Superior temporal gyrus (tissue), 1 donor: ENCODE results near the gene IL12RB1.
A peak's percentile ranks its signal among the peaks of the same experiment; 100 is the strongest.

Source experiments
- DNase-seq: peaks from one replicate; pipeline ENCODE4 v3.0.0-alpha.2; 2016; ENCODE audit errors: extremely low spot score

The IL12RB1 gene

DNA sequence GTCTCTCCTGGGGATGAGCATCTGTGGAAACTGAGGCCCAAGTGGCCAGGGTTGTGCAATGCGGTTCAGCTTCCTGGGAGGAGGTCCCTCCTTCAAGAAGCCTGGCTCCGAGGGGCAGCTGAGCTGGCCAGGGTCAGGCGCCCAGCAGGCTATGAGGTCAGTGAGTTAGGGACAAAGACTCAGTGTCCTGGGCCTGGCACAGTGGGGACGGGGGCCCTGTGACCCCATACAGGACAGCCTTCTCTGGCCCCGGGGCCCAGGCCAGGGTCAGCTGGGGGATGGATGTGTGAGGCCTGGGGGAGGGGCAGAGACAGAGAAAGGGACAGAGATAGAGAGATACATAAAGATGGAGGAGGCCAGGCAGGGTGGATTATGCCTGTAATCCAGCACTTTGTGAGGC, 3.0 kb upstream of the IL12RB1 start:
- peak; percentile 93 for DNase-seq

DNA sequence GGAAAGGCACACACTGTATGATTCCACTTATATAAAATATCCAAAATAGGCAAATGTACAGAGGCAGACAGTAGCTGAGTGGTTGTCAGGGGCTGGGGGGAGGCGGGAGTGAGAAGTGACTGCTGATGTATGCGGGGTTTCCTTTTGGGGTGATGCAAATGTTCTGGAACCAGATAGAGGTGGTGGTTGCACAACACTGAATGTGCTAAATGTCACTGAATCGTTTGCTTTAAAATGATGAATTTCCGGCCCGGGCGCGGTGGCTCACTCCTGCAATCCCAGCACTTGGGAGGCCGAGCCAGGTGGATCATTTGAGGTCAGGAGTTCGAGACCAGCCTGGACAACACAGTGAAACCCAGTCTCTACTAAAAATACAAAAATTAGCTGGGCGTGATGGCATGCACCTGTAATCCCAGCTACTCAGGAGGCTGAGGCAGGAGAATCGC, 2.4 kb upstream of the IL12RB1 start:
- DNase-seq, result peak; percentile 72

DNA sequence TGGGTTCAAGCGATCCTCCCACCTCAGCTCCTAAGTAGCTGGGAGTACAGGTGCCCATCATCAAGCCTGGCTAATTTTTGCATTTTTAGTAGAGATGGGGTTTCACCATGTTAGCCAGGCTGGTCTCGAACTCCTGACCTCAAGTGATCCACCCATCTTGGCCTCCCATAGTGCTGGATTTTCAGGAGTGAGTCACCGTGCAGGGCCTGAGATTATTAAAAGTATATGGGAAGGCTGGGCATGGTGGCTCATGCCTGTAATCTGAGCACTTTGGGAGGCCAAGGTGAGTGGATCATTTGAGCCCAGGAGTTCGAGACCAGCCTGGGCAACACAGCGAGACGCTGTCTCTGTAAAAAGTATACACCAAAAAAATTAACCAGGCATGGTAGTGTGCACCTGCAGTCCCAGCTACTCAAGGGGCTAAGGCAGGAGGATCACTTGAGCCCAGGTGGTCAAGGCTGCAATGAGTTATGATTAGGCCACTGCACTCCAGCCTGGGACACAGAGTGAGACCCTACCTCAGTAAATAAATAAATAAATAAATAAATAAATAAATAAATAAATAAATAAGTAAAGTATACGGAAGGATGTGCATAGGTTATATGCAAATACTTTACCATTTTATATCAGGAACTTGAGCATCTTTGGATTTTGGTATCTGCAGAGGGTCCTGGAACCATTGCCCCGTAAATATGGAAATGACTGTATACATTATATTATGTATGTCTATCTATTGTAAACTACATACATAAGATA, 854 bp downstream of the IL12RB1 start:
- DNase-seq, result no peak

DNA sequence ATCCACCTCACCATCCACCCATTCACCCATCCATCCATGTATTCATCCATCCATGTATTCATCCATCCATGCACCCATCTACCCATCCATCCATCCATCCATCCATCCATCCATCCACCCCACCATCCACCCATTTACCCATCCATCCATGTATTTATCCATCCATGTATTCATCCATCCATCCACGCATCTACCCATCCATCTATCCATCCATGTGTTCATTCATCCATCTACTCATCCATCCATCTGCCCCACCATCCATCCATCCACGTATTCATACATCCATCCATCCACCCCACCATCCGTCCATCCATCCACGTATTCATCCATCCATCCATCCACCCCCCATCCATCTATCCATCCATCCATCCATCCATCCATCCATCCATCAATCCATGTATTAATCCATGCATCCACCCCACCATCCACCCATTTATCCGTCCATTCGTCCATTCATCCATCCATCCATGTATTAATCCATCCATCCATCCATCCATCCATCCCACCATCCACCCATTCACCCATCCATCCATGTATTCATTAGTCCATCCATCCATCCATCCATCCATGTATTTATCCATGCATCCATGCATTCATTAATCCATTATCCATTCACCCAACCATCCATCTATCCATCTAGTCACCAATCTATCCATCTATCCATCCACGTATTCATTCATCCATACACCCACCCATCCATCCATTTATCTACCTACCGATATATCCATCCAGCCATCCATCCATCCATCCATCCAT, 2.6 kb downstream of the IL12RB1 start:
- no peak for DNase-seq

DNA sequence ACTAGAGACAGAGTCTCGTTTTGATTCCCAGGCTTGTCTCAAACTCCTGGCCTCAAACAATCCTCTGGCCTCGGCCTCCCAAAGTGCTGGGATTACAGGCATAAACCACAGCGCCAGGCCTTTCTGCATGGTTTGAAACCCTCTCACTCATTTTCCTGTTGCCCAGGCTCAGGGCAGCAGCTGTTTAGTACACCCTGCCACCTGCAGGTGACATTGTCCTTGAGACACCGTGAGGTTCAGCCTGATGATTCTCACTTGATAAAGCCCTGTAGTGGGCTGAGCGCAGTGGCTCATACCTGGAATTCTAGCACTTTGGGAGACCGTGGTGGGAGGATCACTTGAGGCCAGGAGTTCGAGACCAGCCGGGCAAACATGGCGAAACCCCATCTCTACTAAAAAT, 12.5 kb downstream of the IL12RB1 start:
- DNase-seq, result no peak

DNA sequence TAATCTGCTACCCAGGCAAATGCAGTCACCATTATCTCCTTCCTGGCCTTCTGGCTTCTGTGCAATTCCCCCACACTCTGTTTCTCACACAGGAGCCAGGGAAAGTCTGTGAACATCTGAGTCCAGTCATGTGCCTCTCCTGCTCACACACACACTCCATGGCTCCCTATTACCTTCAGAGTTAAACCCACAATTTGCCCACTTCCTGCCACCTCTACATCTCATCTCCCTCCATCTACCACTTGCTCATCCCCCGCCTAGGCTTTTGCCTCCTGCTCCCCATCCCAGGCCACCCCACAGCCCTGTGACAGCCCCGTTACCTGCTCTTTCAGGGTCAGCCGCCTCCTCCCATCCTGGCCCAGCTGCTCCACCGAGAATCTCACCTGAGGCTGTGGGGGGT, 13.5 kb downstream of the IL12RB1 start:
- no peak for DNase-seq

DNA sequence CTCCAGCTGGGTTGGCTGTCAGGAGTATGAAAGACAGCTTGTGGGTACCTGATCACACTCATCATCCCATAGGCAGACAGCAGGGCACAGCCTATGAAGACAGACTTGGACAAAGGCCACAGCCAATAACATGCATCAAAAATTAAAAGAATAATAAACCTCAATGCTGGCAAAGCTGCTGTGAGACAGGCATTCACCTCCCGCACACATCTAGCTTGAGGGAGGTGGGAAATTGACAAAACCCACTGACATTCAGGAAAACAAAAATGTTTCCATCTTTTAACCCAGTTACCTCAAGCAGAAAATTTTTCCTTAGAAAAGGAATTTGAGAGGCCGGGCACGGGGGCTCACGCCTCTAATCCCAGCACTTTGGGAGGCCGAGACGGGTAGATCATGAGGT, 14.4 kb downstream of the IL12RB1 start:
- no peak for DNase-seq

DNA sequence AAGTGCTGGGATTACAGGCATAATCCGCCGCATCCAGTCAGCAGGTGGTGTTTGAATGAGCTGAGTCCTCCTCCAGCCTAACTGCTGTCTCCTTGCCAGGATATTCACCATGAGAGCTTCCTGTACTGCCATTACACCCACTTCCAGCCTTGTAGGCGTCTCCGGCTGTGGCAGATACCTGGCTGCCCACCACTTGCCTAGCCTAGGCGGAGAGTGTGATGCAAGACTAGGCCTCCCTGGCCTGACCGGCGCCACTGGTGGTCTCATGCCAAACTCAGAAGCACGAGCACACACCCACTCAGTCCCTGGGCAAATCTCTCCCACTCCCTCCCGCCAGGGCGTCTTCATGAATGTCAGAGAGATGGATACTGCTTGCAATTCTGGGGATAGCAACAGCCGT, 16.6 kb downstream of the IL12RB1 start:
- peak; percentile 55 for DNase-seq

DNA sequence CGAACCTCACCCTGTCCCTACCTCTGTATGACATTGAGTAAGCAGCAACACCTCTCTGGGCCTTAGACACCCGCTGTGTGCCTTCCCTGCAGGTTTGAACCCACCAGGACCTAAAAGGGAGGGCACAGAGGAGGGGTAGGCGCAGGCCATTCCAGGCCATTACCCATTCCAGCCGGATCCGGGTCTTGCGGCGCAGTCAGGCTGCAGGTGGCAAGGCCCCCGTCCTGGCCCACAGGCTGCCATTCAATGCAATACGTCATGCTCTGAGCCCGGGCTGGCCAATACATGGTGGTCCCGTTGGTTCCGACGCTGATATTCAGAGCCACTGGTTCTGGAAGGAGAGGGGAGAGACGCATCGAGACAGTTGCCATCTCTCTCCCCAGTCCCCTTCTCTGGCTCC, 17.4 kb downstream of the IL12RB1 start:
- DNase-seq, result no peak

DNA sequence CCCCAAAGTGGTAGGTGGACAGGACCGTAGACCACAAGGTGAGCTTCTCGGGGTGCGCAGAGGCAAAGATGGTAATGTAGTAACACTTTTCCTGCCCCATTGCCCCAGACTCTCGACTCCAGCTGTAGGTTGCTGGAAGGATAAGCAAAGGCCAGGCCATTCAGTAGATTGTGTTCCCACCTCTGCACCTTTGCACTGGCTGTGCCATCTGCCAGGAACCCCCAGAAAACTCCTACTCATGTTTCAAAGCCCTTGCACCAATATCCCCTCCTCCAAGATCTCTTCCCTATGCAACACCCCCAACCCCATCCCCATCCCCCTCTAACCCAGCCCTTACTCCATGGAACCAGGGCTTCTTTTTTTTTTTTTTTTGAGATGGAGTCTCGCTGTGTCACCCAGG, 18.3 kb downstream of the IL12RB1 start:
- DNase-seq, result no peak

DNA sequence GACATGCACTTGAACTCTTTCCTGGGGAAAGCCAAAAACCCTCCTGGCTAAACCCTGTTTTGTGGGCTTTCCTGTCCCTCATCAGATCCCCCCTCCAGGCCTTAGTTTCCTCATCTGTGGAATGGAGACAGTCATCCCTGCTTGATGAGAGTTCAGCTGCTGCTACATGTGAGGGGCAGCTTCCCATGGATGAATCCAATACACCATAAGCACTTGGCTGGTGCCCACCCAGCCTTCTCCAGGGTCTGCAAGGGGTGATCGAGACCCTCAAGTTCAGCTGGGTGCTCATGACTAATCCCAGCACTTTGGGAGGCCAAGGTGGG, 21.6 kb downstream of the IL12RB1 start:
- DNase-seq, result no peak

DNA sequence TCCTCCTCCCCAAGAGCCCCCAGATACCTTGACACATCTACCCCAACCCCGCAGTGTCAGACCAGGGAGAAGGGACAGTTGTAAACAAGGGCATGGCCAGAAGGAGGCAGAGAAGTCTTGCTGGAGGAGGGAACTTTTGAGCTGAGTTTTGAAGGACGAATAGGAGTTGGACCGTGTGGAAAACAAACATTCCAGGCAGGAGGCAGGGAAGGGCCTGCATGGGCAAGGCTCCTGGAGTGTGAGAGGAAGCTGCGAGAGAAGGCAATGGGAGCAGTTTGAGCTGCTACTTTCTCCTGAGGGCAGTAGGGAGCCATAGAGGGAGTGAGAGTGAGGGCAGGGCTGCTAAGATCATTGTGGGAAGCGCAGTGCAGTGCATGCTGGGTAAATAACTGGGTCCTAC, 23.3 kb downstream of the IL12RB1 start:
- DNase-seq, result no peak

DNA sequence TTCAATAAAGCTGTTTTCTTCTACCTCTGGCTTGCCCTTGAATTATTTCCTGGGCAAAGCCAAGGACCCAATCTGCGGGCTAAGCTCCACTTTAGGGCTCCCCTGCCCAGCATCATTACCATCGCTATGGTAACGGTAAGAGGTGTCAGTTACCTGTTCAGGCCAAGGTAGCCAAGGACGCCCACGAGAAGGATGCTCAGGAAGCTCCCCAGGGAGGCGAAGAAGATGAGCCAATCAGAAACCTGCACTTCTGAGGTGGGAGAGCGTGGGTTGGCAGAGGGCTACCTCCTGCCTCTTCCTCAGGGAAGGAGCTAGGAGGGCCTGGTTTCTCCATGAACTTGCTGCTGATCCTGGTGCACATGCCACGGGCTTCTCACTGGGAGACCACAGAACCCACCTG, 24.7 kb downstream of the IL12RB1 start:
- peak; percentile 57 for DNase-seq

DNA sequence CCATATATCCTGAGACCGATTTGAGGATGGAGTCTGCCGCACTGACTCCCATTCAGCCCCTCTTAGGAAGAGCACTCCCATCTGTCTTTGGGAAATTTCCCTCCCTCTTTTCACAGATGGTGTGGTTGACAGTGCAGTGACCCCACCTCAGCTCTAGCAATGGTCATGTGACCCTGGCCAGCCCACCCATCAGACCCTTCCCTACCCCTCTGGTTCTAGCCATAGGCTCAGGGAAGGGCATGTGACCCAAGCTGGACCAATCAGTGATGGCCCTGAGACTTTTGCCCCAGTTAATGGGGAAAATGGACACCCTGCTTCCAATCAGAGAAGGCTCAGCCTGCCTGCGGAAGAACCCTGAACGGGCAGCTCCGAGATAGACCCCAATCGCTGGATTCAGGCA, 26.3 kb downstream of the IL12RB1 start:
- no peak for DNase-seq

DNA sequence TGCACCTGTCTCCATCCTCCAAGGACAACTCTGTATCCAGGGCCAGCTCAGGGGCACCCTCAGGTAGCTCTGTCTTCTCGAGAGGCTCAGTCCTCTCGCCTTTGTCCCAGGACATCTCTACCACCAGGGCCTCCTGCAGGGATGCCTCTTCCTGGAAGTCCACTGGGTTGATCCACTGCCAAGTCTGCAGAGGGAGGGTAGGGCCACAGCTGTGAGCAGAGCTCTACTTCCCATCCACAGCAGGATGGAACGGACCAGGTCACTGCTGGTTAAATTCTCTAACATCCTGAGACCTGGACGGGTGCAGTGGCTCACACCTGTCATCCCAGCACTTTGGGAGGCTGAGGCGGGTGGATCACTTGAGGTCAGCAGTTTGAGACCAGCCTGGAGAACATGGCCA, 26.8 kb downstream of the IL12RB1 start:
- no peak for DNase-seq

DNA sequence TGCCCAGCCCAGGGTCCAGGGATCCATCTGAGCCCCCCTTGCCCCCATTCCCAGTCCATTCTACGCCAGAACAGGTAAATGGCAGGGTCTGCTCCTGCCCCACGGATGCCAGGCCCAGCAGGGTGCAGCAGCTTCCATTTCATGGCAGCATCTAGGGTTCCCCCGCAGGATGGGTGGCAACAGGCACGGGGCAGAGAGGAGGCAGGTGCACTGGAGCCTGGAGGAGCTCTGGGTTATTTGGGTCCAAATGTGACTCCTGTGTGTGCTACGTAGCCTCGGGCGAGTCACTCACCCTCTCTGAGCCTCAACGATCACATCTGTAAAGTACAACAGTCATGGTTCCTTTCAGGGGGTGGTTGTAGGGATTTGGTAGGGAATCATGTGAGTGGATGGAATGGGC, 27.4 kb downstream of the IL12RB1 start:
- no peak for DNase-seq

DNA sequence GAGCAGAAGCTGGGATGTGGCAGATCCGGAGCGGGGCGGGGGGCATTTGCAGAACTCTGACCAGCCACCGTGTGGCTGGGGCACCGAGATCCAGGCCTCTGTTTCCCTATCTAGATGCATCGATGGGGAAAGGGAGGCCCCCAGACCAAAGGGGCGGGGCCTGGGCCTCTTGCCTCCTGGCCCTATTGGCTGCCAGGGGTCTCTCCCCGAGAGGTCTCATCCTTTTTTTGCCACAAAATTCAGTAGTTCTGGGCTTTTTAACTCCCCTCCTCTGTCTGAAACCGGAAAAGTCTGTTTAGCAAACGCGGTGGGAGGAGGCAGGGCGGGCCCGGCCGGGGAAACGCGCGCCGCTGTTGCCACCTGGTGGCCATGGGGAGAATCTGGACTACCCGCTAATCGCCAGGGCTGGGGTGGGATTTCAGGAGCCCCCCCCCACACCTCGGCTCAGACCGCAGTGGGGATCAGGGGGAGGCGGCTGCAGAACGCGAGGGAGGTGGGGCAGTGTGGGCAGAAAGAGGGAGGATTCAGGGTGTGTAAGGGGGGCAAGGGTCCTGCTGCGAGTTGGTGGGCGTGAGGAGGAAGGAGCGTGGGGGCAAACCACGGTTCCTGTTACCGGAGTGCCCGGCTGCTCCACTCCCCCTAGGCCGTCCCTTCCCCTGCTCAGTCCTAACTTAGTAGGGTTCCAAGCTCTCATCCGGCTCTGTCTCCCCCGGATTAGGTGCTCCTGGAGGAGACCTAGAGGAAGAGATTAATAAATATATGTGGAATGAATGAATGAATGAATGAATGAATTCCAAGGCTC, 28.3 kb downstream of the IL12RB1 start:
- peak; percentile 89 for DNase-seq

DNA sequence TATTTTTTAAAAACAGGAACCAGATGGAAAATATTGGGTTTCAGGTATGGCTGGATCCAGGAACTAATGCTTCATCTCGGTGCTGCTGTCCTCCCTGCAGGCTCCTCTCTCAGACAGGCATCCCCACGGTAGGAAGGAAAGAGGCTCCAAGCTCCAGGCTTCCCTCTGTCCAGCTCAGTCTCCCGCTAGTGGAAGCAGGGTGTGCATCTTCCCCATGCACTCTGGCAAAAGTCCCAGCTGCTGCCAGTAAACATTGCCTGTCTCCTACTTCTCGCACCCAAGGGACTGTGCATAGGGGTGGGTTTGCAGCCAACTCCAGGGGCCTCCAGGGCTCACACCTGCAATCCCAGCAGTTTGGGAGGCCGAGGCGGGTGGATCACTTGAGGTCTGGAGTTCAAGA, 29.2 kb downstream of the IL12RB1 start:
- peak; percentile 80 for DNase-seq

DNA sequence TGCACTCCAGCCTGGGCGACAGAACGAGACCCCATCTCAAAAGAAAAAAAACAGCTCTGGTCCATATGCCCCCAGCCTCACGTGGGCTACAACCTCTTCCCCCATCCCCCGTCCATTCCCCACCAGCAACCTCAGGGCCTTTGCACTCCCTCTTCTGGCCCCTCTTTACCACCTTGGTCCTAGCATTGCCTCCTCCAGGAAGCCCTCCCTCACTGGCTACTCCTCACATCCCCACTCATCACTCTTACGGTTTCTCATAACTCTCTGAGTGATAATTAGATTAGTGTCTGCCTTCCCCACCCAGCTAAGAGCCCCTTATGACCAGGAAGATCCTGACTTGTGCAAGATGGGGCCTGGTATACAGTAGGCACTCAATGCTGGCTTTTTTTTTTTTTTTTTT, 30.8 kb downstream of the IL12RB1 start:
- no peak for DNase-seq

DNA sequence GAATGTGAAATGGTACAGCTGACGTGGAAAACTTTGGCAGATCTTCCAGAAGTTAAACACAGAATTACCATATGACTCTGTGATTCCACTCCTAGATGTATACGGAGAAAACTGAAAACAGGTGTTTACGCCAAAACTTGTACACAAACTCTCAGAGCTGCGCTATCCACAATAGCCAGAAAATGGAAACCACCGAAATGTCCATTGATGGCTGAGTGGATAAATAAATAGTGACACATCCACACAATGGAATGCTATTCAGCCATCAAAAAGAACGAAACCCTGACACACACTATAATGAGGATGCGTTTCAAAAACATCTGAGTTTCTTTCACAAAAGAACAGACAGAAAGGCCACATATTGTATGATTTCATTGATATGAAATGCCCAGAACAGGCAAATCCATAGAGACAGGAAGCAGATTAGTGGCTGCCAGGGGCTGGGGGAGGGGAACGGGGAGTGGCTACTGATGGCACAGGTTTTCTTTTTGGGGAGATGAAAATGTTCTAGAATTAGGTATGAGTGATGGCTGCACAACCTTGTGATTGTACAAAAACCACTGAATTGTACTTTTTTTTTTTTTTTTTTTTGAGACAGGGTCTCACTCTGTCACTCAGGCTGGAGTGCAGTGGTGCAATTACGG, 33.0 kb downstream of the IL12RB1 start:
- DNase-seq, result no peak

DNA sequence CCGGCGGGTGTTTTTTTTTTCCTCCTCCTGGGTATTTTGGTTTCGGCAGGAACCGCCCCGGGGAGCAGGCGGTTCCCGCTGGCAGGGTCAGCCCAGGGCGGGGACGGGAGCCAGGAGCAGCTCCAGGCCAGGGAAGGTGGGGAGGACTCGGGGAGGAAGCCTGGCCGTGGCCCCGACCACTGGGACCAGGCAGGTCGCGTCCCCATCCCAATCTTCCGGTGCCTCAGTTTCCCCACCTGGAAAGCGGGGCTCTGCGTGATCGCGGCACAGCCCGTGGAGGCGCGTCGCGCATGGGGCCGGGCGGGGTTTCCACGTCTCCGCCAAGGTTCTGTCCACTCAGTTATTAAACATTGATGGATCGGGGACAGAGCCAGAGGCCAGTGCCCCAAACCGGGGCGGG, 34.8 kb downstream of the IL12RB1 start:
- no peak for DNase-seq

DNA sequence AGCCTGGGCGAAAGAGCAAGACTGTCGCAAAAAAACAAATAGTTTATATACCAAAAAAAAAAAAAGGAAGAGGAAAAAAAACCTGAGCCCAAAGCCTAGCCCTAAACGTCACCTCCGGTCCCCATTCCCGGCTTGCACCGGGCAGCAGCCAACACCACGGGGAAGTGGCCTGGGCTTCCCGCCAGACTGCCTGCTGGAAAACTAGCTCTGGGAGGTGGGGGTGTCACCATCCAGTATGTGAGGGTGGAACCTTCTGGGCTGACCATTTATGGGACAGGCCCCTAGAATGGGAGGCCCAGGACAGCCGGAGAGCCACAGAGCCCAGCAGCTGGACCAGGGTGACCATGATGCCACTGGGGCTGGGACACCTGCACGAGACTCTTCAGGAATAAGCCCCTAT, 37.3 kb downstream of the IL12RB1 start:
- peak; percentile 71 for DNase-seq
